GM19035 (cell line): Measurements from ENCODE around the gene YES1.
"Not testable (repeated sequence)": the region's sequence is repeated elsewhere in the genome, so short reads cannot be mapped to it uniquely, and the experiment has no call there.

Experiments
- ATAC-seq: cut with Tn5 transposase; IDR thresholded peaks from one replicate; pipeline ENCODE4 v1.9.1; 2021; ENCODE audit not compliant: unreplicated experiment

The YES1 gene

GRCh38 chr18:686339-687111 is 125.5 kb downstream of the YES1 start:
- ATAC-seq, result no peak

DNA sequence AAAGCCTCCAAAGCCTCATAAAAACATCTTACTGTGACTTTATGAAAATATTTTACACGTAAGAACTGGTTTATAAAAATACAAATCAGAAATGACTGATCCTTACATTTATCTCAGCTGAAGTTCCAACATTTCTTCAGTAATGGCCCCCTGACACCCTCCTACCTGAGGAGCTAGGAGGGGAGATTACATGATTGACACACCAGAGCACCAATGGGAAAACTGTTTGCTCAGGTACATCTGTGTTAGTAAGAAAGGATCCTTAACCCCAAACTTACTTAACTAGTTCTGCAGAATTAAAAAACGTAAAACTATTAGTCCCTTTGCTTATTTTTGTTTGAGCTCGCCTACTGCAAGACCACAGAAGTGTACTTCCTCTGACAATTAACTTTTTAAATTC is 126.6 kb downstream of the YES1 start:
- no peak for ATAC-seq

DNA sequence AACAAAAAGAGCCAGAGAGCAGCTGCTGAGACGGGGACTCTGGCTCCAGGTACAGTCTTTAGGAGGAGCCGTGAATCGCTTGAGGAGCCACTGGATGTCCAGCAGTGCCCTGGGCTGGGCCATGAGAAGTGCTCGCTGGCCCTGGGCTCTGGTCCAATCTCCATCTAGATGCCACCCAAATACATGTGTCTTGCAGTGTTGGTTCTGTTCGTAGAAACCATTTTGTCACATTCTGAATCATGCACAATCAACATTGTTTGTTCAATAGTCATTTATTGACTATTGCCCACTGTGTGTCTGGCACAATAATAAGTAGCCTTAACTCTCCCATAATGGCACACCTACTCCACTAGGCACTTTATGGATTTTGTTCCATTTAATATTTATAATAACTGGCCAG is 128.5 kb downstream of the YES1 start:
- no peak for ATAC-seq

- no peak for ATAC-seq
Measured at GRCh38 chr18:682833-683232, 129.2 kb downstream of the YES1 start.

DNA sequence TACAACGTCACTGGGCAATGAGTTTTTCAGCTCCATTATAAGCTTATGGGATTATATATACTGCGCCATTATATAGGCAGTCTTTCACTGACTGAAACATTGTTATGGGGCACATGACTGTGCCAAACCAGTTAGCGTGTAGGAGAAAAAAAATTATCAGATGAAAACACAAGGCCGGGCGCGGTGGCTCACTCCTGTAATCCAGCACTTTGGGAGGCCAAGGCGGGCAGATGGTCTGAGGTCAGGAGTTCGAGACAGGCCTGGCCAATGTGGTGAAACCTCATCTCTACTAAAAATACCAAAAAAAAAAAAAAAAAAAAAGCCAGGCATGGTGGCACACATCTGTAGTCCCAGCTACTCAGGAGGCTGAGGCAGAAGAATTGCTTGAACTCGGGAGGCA is 129.6 kb downstream of the YES1 start:
- ATAC-seq, result not testable (repeated sequence)

DNA sequence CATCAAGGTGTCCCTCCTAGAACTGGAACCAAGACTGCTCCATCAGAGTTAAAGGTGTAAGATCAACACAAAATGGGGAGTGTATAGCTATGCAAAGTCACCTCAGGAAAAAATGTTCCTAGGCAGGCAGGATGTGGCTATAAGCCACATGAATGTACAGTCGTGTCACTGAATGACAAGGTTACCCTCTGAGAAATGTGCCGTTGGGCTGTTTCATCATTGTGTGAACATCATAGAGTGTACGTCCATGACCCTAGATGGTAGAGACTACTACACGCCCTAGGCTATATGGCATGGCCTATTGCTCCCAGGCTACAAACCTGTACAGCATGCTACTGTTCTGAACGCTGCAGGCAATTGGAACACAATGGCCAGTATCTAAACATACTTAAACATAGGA is 130.1 kb downstream of the YES1 start:
- no peak for ATAC-seq

DNA sequence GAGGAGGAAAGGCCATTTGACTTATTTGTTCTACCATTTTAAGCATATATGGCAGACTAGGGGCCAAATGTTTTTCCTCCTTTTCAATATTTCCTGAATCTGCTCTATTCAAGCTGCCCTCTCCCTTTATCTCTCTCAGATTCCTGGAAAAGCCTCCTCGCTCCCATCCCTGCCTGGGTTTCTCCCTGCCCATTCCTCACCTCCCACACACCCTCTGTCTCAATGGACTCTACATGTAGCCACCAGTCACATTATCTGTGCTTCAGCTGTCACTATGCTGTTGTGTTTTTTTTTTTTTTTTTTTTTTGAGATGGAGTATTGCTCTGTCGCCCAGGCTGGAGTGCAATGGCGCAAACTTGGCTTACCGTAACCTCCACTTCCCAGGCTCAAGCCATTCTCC is 131.7 kb downstream of the YES1 start:
- no peak for ATAC-seq

DNA sequence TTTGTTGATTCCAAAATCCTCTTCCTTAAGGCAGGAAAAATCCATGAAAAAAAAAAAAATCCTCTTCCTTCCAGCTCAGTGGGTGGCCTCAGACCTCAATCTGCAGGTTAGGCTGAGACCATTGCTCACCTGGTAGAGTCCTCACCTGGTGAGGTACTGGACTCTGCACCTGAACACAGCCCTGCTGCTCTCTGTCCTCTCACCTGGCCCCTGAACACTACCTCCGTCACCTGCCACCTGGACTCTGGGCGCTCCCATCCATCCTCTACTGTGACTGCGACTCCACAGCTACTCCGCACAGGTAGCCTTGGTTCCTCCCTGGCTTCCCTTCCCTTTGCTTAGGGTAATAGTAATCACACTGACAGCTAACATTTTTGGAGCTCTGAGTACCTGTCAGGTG is 132.5 kb downstream of the YES1 start:
- no peak for ATAC-seq

- ATAC-seq, result no peak
Measured at GRCh38 chr18:678482-679182, 133.4 kb downstream of the YES1 start.

GRCh38 chr18:677951-678381 is 134.1 kb downstream of the YES1 start:
- no peak for ATAC-seq

- no peak for ATAC-seq
Measured at GRCh38 chr18:677145-677544, 134.9 kb downstream of the YES1 start.

GRCh38 chr18:676736-677135 is 135.3 kb downstream of the YES1 start:
- no peak for ATAC-seq

DNA sequence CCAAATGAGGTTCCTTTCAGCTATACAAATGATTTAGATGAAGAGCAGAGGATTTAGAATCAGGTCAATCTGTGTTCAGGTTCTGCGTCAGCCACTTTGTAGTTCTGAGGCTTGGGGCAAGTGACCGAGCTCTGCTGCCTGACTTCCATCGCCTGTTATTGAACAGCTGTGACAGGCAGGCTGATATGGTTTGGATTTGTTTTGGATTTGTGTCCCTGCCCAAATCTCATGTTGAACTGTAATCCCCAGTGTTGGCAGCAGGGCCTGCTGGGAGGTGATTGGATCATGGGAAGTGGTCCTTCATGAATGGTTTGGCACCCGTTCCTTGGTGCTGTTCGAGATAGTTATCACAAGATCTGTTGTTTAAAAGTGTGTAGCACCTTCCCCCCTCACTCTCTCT is 136.0 kb downstream of the YES1 start:
- no peak for ATAC-seq

DNA sequence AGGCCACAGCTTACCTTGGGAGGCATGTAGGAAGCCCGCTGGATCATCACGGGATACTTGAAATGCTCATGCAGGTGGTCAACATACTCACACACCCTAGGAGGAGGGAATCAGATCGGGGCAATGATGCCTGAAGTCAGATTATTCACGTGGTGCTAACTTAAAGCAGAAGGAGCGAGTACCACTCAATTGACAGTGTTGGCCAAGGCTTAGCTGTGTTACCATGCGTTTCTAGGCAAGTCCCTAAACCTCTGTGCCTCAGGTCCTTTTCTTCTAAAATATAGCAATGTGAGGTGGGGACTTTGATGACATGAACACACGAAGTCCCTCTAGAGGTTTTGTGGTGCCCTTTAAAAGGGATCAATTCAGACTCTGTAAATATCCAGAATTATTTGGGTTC is 136.7 kb downstream of the YES1 start:
- ATAC-seq, result no peak

DNA sequence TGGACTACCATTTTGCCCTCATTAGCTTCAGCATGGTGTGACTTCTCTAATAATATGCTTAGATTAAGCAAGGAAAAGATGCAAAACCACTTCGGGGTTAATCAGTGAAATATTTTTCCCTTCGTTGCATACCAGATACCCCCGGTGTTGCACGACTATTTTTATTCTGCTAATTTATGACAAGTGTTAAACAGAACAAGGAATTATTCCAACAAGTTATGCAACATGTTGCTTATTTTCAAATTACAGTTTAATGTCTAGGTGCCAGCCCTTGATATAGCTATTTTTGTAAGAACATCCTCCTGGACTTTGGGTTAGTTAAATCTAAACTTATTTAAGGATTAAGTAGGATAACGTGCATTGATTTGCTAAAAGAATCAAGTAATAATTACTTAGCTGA is 138.3 kb downstream of the YES1 start:
- ATAC-seq, result no peak

GRCh38 chr18:673317-673716 is 138.7 kb downstream of the YES1 start:
- no peak for ATAC-seq
